HG03196 (cell line): Measurements from ENCODE around the gene LIPE.

ENCODE experiments used
- ATAC-seq: cut with Tn5 transposase; IDR thresholded peaks from one replicate; pipeline ENCODE4 v1.9.1; 2021; ENCODE audit not compliant: unreplicated experiment

LIPE gene

GRCh38 chr19:42412661-42413076 is 14.5 kb downstream of the LIPE start:
- no peak for ATAC-seq

GRCh38 chr19:42412227-42412626 is 15.0 kb downstream of the LIPE start:
- ATAC-seq: no peak

- no peak for ATAC-seq
Measured at GRCh38 chr19:42411581-42412178, 15.5 kb downstream of the LIPE start.

- ATAC-seq: no peak
Measured at GRCh38 chr19:42410371-42410770, 16.8 kb downstream of the LIPE start.

GRCh38 chr19:42409477-42409876 is 17.7 kb downstream of the LIPE start:
- no peak for ATAC-seq

- ATAC-seq: no peak
Measured at GRCh38 chr19:42407816-42408175, 19.4 kb downstream of the LIPE start.

GRCh38 chr19:42407085-42407815 is 19.9 kb downstream of the LIPE start:
- no peak for ATAC-seq

- ATAC-seq: no peak
Measured at GRCh38 chr19:42406111-42406510, 21.1 kb downstream of the LIPE start.

GRCh38 chr19:42403586-42403985 is 23.6 kb downstream of the LIPE start:
- ATAC-seq: no peak

- no peak for ATAC-seq
Measured at GRCh38 chr19:42402376-42403116, 24.6 kb downstream of the LIPE start.

- no peak for ATAC-seq
Measured at GRCh38 chr19:42401365-42402303, 25.6 kb downstream of the LIPE start.

GRCh38 chr19:42400404-42400803 is 26.8 kb downstream of the LIPE start:
- ATAC-seq: no peak

- ATAC-seq: no peak
Measured at GRCh38 chr19:42397263-42398166, 29.7 kb downstream of the LIPE start.

- ATAC-seq: peak; percentile 92
Measured at GRCh38 chr19:42396381-42397262, 30.6 kb downstream of the LIPE start.

- no peak for ATAC-seq
Measured at GRCh38 chr19:42394751-42395150, 32.4 kb downstream of the LIPE start.

- no peak for ATAC-seq
Measured at GRCh38 chr19:42392165-42392564, 35.0 kb downstream of the LIPE start.

- ATAC-seq: no peak
Measured at GRCh38 chr19:42389899-42390298, 37.3 kb downstream of the LIPE start, which contains the start of gene CNFN. CNFN (minus strand) TSS chr19:42390297; CDS start chr19:42389037, 1,260 bp downstream.

- no peak for ATAC-seq
Measured at GRCh38 chr19:42388851-42389489, 38.2 kb downstream of the LIPE start.
